Activated T-cell treated with anti-CD3 and anti-CD28 coated beads, Interleukin-2, amount 50 U/mL, for 24 hours (primary cell): Measurements from ENCODE around the gene LMX1B.
"Not testable (repeated sequence)": the region's sequence is repeated elsewhere in the genome, so short reads cannot be mapped to it uniquely, and the experiment has no call there.

ENCODE experiments used
- DNase-seq: peaks from one replicate; pipeline ENCODE4 v3.0.0-alpha.2; 2020
- H3K27ac Mint-ChIP-seq: 2 replicates; pipeline ENCODE4 v1.8.0; 2020; ENCODE audit warnings: mild to moderate bottlenecking, mixed read lengths
- H3K27me3 Mint-ChIP-seq: 2 replicates; pipeline ENCODE4 v1.8.0; 2020; ENCODE audit warnings: mixed read lengths
- H3K36me3 Mint-ChIP-seq: 2 replicates; pipeline ENCODE4 v1.8.0; 2020; ENCODE audit warnings: low read depth, mixed read lengths
- H3K4me1 Mint-ChIP-seq: 2 replicates; pipeline ENCODE4 v1.8.0; 2020; ENCODE audit warnings: low read depth, mixed read lengths
- H3K4me3 Mint-ChIP-seq: 2 replicates; pipeline ENCODE4 v1.8.0; 2020; ENCODE audit warnings: mild to moderate bottlenecking, moderate library complexity, mixed read lengths
- H3K9me3 Mint-ChIP-seq: 2 replicates; pipeline ENCODE4 v1.8.0; 2020; ENCODE audit warnings: mixed read lengths

Gene LMX1B

DNA sequence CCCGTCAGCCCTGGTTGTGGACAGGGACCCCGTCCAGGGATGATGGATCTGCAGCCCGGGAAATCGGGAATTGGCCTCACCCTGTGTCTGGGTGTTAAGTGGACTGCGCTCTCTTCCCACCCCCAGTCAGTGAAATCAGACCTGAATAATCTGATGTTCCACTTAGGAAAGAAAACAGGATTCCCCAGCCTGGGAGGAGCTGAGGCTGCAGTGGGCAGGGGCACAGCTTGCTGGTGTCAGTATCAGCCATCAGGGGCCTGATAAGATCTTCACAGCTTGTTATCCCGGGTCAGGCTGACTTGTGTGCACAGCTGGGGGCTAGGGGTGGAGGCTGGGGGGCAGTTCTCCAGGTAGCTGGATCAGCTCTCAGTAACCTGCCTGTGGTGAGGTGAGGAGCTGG is 29.1 kb downstream of the LMX1B start:
- Mint-ChIP-seq H3K9me3 (no peaks in the 10 kb centered on the region), H3K27me3 (peaks cover 87% of the 10 kb centered on the region), H3K4me1 (peaks cover 3% of the 10 kb centered on the region), H3K27ac (no peak overlapping the region), H3K36me3 (no peaks in the 10 kb centered on the region), H3K4me3 (no peak overlapping the region)
- DNase-seq: no peak

DNA sequence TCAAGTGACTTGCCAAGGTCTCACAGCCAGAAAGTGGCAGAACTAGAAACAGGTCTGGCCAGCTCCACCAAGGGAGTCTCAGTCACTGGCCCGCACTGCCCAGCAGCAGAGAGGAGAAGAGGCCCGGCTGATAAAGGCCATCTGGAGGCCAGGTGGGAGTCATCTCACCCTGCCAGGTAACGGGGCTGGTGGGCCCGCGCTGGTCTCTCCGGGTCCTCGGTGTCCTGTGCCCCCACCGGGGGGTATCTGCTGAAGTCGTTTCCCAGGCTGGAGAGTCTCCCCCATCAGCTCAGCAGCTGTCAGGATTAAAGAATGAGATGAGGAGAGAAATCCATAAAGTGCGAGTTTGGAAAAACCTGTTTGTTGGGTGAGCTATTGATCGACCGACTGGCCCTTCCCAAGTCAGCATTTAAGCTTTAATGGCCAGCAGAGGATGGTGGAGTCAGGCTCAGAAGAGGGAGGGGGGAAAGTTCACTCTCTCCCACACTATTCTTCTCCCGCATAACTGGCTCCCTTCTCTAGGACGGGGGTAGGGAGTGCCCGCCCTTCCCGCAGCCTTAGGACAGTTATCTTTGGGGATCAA is 30.3 kb downstream of the LMX1B start:
- Mint-ChIP-seq H3K9me3 (no peaks in the 10 kb centered on the region), H3K27ac (no peak overlapping the region), H3K4me3 (no peak overlapping the region), H3K4me1 (no peaks in the 10 kb centered on the region), H3K27me3 (peaks cover 91% of the 10 kb centered on the region), H3K36me3 (no peaks in the 10 kb centered on the region)
- DNase-seq: no peak

DNA sequence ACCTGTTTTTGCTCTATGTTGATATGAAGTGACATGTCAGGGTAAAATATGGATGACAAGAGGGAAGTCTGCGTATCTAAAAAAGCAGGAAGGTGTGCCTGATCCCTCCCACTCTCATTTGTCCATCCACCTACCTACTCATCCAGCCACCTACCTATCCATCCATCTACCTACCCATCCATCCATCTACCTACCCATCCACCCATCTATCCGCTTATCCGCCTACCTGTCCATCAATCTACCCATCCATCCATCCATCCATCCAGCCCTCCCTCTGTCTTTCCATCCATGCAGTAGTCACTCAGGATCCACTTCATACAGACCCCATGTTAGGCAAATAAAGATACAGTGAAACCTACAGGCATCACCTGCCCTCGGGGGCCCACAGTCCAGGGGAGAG is 32.4 kb downstream of the LMX1B start:
- no peaks in the 10 kb centered on the region for H3K36me3 Mint-ChIP-seq
- no peak for DNase-seq
- H3K9me3 Mint-ChIP-seq: no peaks in the 10 kb centered on the region
- no peak overlapping the region for H3K4me3 Mint-ChIP-seq
- peaks cover 93% of the 10 kb centered on the region for H3K27me3 Mint-ChIP-seq
- no peaks in the 10 kb centered on the region for H3K4me1 Mint-ChIP-seq
- no peak overlapping the region for H3K27ac Mint-ChIP-seq

DNA sequence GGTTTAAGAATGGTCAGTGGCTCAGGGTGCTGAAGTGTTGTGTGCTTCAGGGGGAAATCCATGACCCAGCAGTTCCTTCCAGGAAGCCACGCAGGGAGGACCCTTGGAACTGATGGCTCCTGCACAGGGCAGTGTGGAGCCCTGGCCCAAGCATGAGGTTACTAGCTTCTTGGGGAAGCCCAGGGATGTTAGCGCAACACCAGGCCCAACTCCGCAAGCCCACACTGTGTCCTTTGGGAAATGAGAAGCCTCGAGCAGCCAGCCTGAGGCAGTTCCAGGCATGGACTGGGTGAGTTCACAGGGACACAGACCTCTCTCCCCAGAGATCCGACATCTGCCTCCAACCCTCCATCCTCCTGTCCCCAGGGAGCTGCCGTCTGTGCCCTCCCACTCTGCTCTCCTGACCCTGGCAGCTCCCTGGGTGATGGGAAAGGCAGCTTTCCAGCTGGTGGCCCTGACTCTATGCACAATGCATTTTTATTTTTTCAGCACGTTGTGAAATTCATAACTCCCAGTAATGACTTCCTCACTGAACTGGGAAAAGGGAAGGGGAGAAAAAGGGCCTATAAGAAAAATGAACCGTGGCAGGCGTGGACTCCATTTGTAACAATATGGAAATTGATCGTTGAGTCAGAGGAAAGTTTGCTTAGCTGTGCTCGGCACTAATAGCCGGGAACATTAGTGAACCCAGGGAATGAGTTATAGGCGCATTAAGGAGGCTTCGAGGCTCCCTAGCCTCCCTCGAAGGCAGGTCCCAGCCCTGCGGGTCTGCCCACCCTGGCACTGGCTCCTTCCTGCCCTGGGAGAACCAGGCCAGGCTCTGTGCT is 34.1 kb downstream of the LMX1B start:
- no peaks in the 10 kb centered on the region for H3K4me1 Mint-ChIP-seq
- H3K36me3 Mint-ChIP-seq: no peaks in the 10 kb centered on the region
- H3K27ac Mint-ChIP-seq: no peak overlapping the region
- H3K4me3 Mint-ChIP-seq: no peak overlapping the region
- H3K9me3 Mint-ChIP-seq: no peaks in the 10 kb centered on the region
- DNase-seq: no peak
- peaks cover 93% of the 10 kb centered on the region for H3K27me3 Mint-ChIP-seq

DNA sequence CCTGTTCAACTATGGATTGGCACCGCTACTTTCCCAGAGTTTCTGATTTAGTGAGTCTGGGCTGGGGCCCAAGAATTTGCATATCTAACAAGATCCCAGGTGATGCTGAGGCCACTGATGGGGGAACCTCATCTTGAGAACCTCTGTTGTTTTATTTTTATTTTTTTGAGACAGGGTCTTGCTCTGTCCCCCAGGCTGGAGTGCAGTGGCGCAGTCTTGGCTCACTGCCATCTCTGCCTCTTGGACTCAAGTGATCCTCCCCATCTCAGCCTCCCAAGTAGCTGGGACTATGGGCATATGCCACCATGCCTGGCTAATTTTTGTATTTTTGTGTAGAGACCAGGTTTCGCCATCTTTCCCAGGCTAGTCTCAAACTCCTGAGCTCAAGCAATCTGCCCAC is 35.7 kb downstream of the LMX1B start:
- H3K36me3 Mint-ChIP-seq: no peaks in the 10 kb centered on the region
- H3K4me1 Mint-ChIP-seq: no peaks in the 10 kb centered on the region
- H3K27ac Mint-ChIP-seq: no peak overlapping the region
- DNase-seq: no peak
- H3K27me3 Mint-ChIP-seq: peaks cover 92% of the 10 kb centered on the region
- no peaks in the 10 kb centered on the region for H3K9me3 Mint-ChIP-seq
- H3K4me3 Mint-ChIP-seq: no peak overlapping the region

DNA sequence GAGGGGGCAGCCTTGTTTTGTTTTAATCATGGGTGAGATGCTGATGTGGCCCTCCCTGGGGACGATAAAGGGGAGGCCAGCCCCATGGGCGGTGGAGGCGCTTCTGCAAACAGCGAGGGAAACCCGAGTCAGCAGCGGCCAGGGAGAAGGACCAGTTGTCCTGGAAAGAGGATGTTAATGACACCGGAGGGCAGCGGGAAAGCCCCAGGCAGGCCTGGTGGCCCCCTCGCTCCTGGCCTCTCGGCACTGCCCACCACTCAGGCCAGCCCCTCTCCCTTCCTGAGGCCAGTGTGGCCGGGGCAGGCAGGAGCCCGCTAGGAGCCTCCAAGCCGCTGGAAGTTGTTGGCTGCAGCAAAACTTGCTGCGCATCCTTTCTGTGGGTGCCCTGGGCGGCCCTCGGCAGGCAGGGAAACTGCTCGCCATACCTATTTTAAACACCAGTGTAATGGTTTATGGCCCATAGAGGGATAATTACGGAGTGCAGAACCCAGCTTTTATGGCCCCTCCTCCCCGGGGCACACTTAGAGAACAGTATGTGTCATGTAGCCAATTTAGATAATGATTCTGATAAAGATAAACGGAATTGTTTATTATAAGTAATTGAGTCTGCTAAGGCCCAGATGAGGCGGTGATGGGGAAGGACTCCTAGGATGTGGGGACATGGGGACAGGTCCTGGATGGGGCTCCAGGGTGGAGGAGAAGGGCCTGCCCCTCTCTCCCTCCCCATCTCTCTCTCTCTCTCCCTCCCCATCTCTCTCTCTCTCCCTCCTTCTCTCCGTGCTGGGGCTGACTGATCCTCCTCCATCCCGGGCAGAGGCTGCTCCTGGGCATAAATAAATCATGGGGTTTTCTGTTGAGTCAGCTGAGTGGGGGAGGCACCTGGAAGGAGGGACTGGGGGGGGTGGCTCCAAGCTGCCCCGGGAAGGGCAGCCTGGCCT is 36.9 kb downstream of the LMX1B start:
- Mint-ChIP-seq H3K4me3 (no peak overlapping the region), H3K36me3 (no peaks in the 10 kb centered on the region), H3K27ac (no peak overlapping the region), H3K27me3 (peaks cover 90% of the 10 kb centered on the region), H3K4me1 (no peaks in the 10 kb centered on the region), H3K9me3 (no peaks in the 10 kb centered on the region)
- no peak for DNase-seq

DNA sequence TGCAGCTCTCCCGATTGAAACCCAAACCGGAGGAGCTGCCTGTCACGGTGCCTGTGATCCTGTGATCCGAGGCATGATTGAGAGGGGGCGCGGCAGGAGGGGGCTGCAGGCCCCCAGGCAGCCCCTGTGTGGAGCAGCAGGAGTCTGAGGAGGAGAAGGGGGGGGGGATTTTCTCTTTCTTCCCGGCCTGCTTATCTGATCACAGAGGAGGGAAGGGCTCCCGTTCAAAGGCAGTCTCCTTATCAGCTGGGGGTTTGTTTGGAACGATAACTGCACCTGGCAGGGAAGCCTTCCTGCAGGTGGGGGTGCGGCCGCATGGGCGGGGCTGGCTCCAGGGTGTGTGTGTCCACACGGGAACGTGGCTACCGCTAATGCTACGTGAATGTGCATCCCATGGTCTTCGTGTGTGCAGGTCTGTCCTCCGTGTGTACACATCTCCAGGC is 38.4 kb downstream of the LMX1B start:
- H3K9me3 Mint-ChIP-seq: no peaks in the 10 kb centered on the region
- no peaks in the 10 kb centered on the region for H3K36me3 Mint-ChIP-seq
- no peak overlapping the region for H3K4me3 Mint-ChIP-seq
- H3K4me1 Mint-ChIP-seq: no peaks in the 10 kb centered on the region
- H3K27ac Mint-ChIP-seq: no peak overlapping the region
- DNase-seq: no peak
- peaks cover 82% of the 10 kb centered on the region for H3K27me3 Mint-ChIP-seq

DNA sequence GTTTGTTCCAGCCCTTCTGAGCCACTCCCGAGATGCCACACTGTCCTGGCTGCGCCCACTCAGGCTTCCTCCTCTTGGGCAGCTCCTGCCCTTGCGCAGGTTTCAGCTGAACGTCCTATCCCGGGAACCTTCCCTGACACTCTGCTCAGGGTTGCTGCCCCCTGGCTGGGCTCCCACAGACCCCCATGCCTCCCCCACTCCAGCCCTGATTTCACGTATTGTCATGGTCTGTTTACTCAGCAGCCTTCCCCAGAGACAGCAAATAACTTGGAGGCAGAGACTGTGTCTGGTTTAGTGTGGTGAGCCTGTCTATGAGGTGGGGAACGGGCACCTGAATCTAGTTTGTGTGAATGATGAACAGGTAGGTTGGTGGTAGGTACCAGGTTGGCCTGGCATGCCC is 40.4 kb downstream of the LMX1B start:
- no peaks in the 10 kb centered on the region for H3K9me3 Mint-ChIP-seq
- no peak overlapping the region for H3K27ac Mint-ChIP-seq
- no peak for DNase-seq
- peaks cover 72% of the 10 kb centered on the region for H3K27me3 Mint-ChIP-seq
- no peaks in the 10 kb centered on the region for H3K36me3 Mint-ChIP-seq
- H3K4me1 Mint-ChIP-seq: no peaks in the 10 kb centered on the region
- H3K4me3 Mint-ChIP-seq: no peak overlapping the region

DNA sequence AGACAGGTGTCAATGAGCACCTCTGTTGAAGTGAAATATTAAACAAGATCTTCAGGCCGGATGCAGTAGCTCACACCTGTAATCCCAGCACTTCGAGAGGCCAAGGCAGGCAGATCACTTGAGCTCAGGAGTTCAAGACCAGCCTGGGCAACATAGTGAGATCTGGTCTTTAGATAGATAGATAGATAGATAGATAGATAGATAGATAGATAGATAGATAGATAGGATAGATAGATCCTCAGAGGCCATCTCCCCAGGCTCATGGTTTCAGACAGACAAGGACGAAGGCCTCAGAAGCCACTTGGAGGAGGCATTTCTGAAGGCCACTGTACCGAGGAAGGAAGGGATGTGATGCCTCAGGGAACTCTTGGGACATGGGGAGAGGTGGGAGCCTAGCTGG is 42.5 kb downstream of the LMX1B start:
- H3K9me3 Mint-ChIP-seq, H3K4me1 Mint-ChIP-seq, DNase-seq, H3K27ac Mint-ChIP-seq, H3K36me3 Mint-ChIP-seq, H3K4me3 Mint-ChIP-seq: not testable (repeated sequence)
- peaks cover 68% of the 10 kb centered on the region for H3K27me3 Mint-ChIP-seq

DNA sequence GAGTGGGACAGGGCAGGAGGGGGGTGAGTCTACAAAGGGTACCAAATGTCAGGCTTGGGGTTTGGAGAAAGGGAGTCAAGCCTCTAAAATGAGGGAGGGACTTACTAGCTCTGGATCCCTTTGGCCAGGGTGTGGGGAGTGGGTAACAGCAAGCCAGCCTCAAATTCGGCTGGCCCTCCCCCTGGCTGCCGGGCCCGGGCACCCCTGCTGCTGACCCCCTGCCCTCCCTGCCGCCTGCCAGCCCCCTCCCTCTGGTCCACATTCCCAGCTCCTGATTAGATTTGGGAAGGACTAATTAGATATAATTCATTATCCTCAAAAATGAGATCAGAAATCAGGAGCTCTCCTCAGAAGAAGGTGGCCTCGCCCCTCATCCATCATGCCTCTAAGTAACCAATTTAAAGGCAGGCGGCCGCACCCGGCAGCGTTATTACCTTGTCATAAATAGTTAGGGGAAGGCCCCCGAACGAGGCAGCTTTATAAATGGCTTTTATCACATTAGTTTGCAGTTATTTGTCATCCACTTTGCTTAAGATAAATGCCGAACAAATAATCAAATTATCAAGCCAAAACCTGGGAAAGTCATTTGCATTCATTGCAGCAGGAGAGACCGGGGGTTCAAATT is 44.6 kb downstream of the LMX1B start:
- H3K27me3 Mint-ChIP-seq: peaks cover 56% of the 10 kb centered on the region

DNA sequence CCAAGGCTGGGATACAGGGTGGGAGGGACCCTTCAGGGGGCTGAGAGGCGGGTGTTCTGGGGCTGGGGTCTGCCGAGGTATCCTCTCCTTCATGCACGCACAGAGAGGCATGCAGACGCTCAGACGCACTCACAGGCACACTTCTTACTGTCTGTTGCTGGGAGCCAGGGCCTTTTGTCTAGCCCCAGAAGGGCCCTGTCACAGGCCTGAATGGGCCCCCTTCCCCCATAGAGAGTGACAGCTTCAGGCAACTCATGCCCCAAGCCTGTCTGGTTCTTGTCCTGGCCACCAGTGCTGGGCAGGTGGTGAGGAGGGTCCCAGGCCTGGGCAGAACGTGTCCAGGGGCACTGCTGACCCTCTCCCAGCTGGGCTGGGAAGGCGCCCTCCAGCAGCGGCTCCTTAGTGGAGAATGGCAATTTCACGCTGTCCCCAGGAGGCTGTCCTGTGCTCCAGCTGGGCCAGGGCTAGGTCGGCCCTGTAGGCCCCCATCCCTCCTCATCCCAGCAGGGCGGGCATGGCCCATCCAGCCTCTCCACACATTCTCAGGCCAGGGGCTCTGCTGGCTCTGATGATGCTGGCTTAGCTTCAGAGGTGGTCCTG is 45.3 kb downstream of the LMX1B start:
- Mint-ChIP-seq H3K4me1 (no peaks in the 10 kb centered on the region), H3K27ac (no peak overlapping the region), H3K9me3 (no peaks in the 10 kb centered on the region), H3K36me3 (no peaks in the 10 kb centered on the region), H3K4me3 (no peak overlapping the region), H3K27me3 (peaks cover 54% of the 10 kb centered on the region)
- no peak for DNase-seq

More for the DNA sequence above, 44.6 kb downstream of the LMX1B start:
- H3K4me1 Mint-ChIP-seq: no peaks in the 10 kb centered on the region
- no peak overlapping the region for H3K4me3 Mint-ChIP-seq
- no peak overlapping the region for H3K27ac Mint-ChIP-seq
- H3K36me3 Mint-ChIP-seq: no peaks in the 10 kb centered on the region
- no peak for DNase-seq
- H3K9me3 Mint-ChIP-seq: no peaks in the 10 kb centered on the region

DNA sequence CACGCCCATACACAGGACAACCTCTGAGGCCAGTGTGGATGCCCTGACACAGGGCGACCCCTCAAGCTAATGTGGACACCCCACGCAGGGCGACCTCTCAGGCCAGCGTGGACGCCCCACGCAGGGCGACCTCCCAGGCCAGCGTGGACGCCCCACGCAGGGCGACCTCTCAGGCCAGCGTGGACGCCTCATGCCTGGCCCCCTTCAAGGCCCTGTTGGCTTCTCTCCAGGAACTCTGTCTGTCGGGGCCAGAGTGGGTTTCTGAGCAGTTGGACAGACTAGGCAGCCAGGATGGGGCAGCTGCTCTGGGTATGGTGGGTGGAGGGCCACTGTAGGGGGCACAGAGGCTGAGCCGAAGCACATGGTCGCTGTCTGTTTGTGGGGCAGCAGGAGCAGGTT is 47.4 kb downstream of the LMX1B start:
- Mint-ChIP-seq H3K36me3 (no peaks in the 10 kb centered on the region), H3K27ac (no peak overlapping the region), H3K4me1 (peaks cover 2% of the 10 kb centered on the region), H3K4me3 (no peak overlapping the region), H3K27me3 (peaks cover 60% of the 10 kb centered on the region), H3K9me3 (no peaks in the 10 kb centered on the region)
- DNase-seq: no peak

DNA sequence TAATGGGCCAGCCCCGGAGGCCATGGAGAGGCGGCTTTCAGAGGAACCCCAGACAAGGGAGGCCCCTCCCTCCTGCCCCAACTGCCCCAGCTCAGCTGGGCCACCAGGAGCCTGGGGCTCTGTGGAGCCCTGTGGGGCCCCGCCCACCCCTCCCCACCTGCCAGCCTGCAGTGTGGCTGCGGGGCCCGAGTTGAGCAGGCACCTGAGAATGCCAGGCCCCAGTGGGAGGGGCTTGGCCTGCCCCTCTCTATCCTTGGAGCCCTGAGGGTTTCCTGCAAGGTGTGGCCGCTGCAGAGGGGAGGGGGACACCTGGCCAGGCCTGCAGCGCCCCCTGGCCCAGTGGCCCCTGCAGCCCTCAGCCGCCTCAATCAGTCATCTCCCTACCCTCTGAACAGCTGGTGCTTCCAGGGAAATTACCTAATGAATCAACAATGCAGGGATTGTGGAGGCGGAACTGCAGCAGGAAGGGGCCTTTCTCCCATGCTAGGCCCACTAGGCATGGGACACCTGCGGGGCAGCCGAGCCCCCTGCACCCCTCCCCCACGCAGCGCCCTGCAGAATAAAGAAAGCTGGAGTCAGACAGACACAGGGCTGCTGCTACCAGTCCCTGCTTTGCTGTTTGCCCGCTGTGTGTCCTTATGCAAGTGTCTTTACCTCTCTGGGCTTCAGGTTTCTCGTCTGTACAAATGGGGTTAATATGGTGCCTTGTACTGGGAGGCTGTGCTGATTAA is 48.0 kb downstream of the LMX1B start:
- peaks cover 66% of the 10 kb centered on the region for H3K27me3 Mint-ChIP-seq
- no peaks in the 10 kb centered on the region for H3K36me3 Mint-ChIP-seq
- H3K4me1 Mint-ChIP-seq: peaks cover 2% of the 10 kb centered on the region
- no peak for DNase-seq
- no peak overlapping the region for H3K27ac Mint-ChIP-seq
- no peaks in the 10 kb centered on the region for H3K9me3 Mint-ChIP-seq
- H3K4me3 Mint-ChIP-seq: no peak overlapping the region
